Forelimb muscle (tissue), 1 donor: ENCODE results near the gene DOCK2. TPM values are rescaled to one million over a fixed set of nuclear protein-coding genes. Genes with fewer than 3 reads are reported as not detected.
"Not testable (repeated sequence)": the region's sequence is repeated elsewhere in the genome, so short reads cannot be mapped to it uniquely, and the experiment has no call there.

Source experiments
- DNase-seq: peaks from one replicate; pipeline ENCODE4 v3.0.0-alpha.2; 2013; ENCODE audit warnings: low read depth
- polyA plus RNA-seq: library from polyadenylated mRNA; unstranded; fragments of 120-200 nt; gene quantifications from one replicate; pipeline ENCODE4 v1.2.1, GENCODE V29; 2013; ENCODE audit not compliant: insufficient read length

DOCK2 gene
- polyA plus RNA-seq, 1 donor = 2.6 TPM

GRCh38 chr5:169637549-169638121, 560 bp downstream of the DOCK2 start:
- DNase-seq = no peak

GRCh38 chr5:169641253-169641652, 4.2 kb downstream of the DOCK2 start:
- no peak for DNase-seq

DNA sequence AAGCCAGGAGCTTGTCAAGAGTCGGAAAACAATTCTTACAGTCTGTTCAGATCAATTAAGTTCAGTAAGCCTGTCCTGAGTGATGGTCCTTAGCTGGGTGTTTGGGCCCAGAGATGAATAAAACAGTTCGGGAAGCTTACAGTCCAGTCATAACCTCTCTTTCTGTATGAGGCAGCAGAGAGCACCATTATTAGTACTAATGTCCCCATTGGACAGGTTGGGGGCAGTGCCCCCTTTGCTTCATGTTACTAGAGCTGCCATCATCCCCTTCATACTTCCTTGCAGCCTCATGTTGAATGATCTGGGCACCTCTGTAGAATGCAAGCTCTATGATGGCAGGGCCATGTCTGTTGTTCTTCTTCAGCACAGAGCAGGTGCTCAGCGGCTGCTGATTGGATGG, 9.8 kb downstream of the DOCK2 start:
- DNase-seq = no peak

DNA sequence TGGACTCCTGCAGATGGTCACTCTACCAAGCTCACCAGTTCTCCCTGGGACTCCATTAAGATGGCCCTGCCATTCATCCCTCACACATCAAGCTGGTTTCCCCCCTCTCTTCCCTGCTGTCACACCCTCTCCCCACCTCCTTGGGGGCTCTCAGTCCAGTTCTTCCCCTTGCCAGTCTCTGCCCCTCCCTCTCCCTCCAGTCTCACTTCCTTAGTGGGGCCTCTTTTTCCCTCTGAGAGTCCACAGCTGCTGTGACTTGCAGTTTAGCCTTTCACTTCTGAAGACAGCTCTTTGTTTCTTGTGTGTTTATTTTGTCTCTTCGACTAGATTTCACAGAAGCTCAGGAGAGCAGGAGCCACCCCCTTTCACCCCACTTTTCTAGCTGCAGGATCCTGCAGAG, 10.5 kb downstream of the DOCK2 start:
- DNase-seq = no peak

- DNase-seq = no peak
Measured at GRCh38 chr5:169648725-169649310, 11.7 kb downstream of the DOCK2 start.

GRCh38 chr5:169649486-169649885, 12.4 kb downstream of the DOCK2 start:
- DNase-seq = no peak

DNA sequence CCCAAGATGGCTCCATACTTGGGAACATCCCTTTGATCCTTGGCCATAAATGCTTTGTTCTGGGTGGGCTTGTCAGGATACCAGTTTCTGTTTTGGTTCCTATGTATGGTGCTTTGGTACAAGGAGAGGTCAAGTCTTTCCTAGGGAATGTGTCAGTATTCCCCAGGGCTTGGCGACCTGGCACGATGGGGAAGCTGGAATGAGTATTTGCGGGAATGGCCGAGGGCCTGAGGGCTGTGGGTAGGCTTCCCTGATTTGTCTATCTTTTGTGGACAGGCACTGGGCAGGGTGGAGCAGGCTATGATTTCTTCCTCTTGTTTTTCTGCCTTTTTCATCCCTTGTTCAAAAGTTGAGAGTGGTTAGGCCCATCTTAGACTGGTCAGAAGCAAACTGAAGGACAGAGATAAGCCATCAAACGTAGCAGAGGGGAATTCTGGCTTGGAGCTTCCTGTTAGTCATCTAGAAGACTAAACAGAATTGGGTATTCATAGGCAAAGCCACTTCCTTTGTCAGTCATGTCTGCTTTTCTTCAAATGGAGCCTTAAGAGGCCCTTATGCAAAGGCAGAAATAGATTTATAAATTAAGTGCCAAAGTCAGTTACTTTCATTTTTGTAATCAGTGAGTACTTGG, 13.7 kb downstream of the DOCK2 start:
- no peak for DNase-seq

- DNase-seq = no peak
Measured at GRCh38 chr5:169651526-169651925, 14.5 kb downstream of the DOCK2 start.

- no peak for DNase-seq
Measured at GRCh38 chr5:169652057-169652456, 15.0 kb downstream of the DOCK2 start.

DNA sequence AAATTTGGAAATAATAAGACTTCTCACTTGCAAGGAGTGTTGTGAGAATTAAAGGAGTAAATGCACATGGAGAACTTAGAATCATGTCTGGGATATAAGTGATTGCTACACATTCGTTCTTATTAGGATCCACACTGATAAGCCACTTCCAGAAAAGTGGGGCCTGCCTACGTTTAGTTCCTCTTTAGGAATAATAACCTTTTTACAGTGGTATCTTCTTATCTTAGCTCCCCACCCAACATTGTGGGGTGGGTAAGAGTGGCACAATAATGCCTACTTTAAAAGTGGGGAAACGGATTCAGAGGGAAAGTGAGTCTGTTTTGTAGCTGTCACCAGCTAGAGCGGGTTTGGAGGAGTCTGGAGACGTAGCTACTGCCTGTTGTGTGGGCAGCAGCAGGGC, 16.0 kb downstream of the DOCK2 start:
- DNase-seq = no peak

GRCh38 chr5:169655353-169655752, 18.3 kb downstream of the DOCK2 start:
- DNase-seq = no peak

DNA sequence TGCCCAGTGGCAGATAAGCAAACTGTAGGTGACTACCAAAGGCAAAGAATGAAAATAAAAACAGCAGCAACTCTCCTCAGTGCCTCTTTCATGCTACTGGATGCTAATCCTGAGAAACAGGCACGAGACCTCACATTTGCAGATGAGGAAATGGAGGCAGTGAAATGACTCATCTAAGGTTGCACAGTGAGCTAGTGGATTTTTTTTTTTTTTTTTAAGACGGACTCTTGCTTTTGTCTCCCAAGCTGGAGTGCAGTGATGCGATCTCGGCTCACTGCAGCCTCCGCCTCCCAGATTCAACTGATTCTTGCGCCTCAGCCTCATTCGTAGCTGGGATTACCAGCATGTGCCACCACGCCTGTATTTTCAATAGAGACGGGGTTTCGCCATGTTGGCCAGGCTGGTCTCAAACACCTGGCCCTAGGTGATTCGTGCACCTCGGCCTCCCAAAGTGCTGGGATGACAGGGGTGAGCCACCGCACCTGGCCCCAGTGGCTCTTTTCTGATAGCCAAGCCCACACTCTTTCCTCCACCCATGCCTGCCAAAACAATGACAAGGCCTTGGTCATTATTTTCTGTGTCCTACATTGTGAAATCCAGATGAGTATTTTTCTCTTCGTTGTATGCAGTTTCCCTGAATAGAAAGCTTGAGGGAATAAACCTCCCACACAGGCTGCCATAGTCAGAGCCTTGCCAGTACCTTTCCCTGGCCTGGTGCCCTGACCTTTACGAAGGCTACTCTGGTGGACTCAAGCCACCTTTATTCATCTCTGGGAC, 19.2 kb downstream of the DOCK2 start:
- DNase-seq = no peak

- no peak for DNase-seq
Measured at GRCh38 chr5:169657127-169657526, 20.1 kb downstream of the DOCK2 start.

DNA sequence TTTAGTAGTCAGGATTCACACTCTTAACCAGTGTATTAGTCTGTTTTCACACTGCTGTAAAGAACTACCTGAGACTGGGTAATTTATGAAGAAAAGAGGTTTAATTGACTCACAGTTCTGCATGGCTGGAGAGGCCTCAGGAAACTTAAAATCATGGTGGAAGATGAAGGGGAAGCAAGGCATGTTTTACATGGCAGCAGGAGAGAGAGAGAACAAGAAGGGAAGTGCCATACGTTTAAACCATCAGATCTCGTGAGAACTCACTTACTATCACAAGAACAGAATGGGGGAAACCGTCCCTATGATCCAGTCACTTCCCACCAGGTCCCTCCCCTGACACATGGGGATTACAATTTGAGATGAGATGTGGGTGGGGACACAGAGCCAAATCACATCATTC, 25.4 kb downstream of the DOCK2 start:
- DNase-seq = not testable (repeated sequence)

DNA sequence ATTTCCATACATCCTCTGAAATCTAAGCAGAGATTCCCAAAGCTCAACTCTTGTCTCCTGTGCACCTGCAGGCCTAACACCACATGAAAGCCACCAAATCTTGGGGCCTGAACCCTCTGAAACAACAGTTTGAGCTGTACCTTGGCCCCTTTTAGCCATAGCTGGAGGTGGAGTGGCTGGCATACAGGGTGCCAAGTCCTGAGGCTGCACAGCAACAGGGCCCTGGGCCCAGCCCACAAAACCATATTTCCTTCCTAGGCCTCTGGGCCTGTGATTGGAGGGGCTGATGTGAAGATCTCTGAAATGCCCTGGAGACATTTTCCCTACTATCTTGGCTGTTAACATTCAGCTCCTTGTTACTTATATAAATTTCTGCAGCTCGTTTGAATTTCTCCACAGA, 26.5 kb downstream of the DOCK2 start:
- no peak for DNase-seq

GRCh38 chr5:169666365-169666764, 29.3 kb downstream of the DOCK2 start:
- no peak for DNase-seq

DNA sequence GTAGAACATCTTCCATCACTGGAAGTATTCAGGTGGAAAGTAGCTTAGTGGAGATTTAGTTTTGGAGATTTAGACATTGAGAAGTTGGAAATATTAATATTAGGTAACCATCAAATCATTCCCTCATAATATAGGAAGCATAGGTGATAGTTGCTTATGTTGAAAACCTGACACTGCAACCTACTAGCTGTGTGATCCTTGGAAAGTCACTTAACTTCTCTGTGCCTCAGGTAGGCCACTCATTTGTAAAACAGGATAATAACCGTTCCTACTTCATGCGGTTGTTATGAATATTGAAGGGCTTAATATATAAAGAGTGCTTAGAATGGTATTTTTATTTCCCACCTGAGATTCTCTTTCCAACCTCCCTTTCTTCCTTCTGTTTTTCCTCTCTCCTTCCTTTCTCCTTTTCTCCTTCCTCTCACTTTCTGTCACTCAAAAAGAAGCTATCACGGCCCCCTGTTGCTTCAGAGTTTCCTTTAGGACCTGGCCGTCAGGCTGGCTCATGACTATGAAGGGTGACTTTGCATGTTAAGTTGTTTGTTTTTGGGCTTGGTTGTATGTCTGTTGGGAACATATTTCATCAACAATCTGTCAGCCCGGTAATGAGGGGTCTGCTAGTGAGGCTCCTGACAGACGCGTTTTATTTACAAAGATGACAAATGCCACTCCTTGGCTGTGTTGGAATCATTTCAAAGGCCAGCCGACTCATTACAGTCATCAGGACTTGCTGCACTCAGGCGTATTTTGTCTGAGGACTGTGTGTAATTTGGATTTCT, 31.0 kb downstream of the DOCK2 start:
- DNase-seq = no peak

DNA sequence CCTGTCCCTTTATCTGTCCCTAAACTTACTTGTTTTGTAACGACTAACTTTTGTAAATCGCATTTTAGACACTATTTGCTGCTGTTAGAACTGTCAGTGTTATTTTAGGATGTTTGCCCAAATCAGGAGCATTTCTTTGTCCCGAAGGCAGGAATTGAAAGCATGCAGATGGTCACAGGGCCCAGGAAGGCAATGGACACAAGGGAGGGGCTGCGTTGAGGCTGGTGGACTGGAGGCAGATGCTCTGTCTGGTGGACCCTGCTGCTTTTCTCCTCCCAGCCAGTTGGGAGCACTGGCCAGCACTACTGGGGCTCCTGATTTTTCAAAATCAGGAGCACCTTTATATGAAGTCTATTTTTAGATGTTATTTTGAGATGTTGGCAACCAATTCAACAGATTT, 31.7 kb downstream of the DOCK2 start:
- DNase-seq = no peak

GRCh38 chr5:169670769-169671525, 33.9 kb downstream of the DOCK2 start:
- DNase-seq = no peak

DNA sequence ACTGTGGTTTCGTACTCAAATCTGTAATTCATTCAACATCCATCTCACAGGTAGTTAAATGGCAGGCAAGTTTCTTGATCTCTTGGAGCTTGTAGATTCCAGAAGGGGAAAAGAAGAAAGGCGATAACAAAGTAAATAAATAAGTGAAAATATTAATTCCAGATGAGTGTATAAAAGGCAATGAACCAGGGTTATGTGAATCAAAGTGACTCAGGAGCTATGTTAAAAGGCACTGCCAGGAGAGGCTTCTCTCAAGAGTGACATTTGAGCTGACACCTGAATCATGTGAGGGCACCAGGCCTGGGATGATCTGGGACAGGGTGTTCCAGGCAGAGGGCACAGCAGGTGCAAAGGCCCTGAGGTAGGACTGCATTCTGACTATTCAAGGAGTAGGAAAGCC, 45.0 kb downstream of the DOCK2 start:
- DNase-seq = no peak

DNA sequence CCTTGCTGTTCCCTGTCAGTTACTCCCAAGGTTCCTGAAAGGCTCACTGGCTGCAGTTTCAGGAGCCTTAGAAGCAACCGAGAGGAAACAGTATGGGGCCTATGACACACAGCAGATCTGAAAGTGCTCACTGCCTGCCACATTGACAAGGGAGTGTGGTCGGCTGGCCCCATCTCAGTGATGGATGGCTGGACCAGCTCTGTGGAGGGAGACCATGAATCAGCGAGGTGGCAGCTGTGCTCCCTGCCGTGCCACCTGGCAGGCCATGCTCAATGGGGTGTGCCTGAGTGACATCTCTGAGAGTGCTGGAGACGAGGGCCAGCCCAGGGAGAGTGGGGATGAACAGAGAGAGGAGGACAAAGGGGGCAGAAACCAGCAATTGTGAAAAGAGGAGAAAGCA, 49.1 kb downstream of the DOCK2 start:
- no peak for DNase-seq
